Fibroblast of upper back skin (primary cell): Measurements from ENCODE around the gene RBL1.
"Not testable (repeated sequence)": the region's sequence is repeated elsewhere in the genome, so short reads cannot be mapped to it uniquely, and the experiment has no call there.

ENCODE experiments used
- DNase-seq: peaks from one replicate; pipeline ENCODE4 v3.0.0-alpha.2; 2013

The RBL1 gene, protein sequence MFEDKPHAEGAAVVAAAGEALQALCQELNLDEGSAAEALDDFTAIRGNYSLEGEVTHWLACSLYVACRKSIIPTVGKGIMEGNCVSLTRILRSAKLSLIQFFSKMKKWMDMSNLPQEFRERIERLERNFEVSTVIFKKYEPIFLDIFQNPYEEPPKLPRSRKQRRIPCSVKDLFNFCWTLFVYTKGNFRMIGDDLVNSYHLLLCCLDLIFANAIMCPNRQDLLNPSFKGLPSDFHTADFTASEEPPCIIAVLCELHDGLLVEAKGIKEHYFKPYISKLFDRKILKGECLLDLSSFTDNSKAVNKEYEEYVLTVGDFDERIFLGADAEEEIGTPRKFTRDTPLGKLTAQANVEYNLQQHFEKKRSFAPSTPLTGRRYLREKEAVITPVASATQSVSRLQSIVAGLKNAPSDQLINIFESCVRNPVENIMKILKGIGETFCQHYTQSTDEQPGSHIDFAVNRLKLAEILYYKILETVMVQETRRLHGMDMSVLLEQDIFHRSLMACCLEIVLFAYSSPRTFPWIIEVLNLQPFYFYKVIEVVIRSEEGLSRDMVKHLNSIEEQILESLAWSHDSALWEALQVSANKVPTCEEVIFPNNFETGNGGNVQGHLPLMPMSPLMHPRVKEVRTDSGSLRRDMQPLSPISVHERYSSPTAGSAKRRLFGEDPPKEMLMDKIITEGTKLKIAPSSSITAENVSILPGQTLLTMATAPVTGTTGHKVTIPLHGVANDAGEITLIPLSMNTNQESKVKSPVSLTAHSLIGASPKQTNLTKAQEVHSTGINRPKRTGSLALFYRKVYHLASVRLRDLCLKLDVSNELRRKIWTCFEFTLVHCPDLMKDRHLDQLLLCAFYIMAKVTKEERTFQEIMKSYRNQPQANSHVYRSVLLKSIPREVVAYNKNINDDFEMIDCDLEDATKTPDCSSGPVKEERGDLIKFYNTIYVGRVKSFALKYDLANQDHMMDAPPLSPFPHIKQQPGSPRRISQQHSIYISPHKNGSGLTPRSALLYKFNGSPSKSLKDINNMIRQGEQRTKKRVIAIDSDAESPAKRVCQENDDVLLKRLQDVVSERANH

DNA sequence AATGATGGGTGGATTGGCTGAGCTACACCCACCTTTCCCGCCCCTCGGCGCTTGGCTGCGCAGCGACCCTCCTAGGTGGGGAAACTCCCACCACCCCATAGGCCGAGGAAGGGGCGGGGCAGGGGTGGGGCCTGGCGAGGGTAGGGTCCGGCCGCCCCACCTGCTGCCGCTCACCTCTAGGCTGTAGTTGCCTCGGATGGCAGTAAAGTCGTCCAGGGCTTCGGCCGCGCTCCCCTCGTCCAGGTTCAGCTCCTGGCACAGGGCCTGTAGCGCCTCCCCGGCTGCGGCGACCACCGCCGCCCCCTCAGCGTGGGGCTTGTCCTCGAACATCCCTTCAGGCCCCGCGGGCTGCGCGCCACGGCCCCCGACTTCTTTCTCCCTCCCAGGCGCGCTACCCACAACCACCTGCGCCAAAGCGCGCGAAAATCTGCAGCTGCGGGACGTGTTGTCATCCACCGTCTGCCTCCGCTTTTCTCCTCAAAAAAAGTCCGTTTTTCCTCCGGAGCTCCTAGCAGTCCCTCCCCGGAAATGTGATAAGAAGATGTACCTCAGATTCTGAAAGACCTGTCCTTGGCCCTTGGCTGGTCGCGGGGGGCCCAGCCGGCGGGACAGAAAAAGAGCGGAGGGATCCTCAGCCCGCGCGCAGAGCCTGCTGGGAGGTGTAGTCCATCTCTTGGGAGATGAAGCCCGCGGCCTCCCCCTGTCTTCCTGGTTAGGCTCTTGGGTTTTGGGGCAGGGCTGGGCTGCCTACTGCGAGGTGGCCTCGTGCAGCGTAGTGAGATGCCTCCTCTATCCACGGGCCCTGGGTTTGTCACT, at the start of gene RBL1:
RBL1 (minus strand) TSS at position 399 of the 816 bp plus-strand sequence; CDS start at position 330, 69 bp downstream.
- DNase-seq, result peak; percentile 82

DNA sequence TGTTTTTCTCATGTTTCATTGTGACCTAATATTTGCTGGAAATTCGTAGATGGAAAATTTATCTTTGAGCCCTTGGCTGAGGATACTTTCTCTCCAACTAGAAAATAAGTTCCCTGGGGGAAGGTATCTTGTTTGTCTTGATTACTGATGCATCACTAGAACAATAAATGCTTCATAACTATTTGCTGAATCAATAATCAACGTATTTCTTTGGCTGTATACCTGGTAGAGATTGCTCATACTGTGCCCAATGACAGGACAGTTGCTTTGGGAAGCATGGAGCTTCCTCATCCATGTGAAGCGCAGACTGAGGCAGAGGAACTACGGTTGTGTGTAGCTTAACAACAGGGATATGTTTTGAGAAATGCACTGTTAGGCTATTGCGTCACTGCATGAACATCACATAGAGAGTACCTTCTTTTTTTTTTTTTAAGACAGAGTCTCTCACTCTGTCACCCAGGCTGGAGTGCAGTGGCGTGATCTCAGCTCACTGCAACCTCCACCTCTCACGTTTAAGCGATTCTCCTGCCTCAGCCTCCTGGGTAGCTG, 49.1 kb upstream of the RBL1 start:
- no peak for DNase-seq

DNA sequence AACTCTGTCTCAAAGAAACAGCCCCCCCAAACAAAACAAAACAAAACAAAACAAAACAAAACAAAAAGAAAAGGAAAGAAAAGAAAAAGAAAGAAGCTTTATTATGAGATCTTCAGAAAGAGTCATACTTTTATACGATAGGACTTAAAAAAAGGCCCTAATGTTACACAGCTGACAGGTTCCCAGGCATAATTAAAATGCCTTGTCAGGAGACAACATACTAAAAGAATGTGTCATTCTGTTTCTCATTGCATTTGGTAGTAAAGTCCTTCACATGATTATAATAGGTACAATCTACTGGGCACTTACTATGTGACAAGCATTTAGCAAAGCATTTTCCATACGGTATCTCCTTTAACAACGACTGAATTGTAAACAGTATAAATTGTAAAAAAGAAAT, 46.9 kb upstream of the RBL1 start:
- no peak for DNase-seq

DNA sequence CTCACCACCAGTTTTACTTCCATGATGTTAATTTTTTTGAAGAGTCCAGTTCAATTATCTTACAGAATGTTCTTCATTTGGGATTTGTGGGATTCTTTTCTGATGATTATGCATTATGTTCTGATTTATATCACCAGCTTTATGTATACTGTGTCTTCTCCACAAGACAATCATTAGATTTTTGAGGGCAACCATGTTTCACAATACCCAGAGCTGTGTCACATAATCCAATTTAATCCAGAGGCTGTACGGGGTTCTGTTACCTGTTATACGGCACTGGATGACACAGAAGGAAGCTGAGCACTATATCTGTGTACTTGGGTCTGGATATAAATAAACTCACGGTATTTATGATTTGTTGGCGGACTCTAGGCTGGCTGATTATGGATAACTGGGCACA, 41.8 kb upstream of the RBL1 start:
- DNase-seq, result no peak

DNA sequence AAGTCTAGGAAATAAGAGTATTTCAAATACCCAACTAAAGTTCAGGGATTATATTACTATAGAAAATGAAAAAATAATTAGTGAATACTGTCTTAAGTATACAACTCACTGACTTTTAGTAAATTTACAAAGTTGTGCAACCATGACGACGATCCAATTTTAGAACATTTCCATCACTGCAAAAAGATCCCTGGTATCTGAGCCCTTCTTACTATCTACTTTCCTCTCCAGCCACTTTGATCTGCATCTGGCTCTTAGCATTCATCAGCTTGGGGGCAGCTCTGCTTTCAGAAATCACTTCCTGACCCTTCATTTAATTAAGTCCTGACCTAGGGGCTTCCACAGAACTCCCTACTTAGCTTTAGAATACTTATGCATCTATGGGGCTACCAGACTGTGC, 38.2 kb upstream of the RBL1 start:
- no peak for DNase-seq

DNA sequence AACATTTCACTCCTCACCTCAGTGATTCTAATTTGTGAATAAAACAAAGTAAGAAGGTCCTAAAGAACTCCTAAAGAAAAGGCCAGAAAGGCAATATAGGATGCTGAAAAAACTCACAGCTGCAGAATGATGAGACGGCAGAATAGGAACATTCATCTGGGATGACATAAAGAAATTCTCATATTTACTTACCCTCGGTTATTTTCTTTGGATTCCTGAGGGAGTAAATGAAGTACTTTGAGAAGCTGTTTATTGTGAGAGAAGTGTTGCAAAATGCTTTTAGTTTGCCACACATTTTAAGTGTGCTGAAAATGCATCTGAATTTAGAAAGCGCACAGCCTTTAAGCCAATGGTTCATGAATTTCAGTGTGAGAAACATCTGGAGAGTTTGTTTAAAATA, 35.7 kb upstream of the RBL1 start:
- DNase-seq, result no peak

DNA sequence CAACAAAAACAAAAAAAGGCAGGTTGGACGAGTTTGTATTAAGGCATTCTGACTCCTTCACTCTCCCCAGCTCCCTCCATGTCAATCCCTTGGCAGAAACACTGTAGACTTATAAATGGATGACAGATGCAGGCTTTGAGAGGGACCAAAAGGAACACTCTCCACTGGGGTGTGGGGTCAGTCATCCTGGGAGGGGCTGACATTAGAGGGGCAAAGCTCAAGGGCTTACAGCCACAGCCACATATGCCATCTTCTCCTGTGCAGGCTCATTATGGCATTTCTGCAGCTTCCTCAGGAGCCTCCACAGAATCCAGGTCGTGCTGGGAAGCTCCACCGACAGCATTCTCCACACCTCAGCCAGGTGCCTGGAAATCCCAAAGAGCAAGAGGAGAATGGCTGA, 33.0 kb upstream of the RBL1 start:
- no peak for DNase-seq

DNA sequence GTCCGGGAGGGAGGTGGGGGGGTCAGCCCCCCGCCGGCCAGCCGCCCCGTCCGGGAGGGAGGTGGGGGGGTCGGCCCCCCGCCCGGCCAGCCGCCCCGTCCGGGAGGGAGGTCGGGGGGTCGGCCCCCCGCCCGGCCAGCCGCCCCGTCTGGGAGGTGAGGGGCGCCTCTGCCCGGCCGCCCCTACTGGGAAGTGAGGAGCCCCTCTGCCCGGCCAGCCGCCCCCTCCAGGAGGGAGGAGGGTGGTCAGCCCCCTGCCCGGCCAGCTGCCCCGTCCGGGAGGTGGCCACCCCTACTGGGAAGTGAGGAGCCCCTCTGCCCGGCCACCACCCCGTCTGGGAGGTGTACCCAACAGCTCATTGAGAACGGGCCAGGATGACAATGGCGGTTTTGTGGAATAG, 30.5 kb upstream of the RBL1 start:
- not testable (repeated sequence) for DNase-seq

DNA sequence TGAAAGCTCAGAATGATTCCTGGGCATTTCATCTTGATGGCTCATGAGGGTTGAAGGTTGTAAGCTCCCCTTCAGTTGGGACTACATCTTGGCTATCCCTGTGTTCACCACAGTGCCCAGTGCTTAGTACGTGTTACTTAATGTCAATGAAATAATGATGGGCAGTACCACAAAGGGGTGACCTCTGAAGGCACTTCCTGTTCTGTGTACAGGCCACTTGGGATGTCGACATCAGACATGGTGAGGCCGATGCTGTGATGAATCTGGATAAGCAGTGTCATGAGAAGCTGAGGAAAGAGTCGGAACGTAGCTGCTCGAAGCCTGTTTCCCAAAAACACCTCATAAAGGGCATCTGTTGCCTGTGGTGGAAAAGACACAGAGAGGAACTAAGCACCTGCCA, 27.6 kb upstream of the RBL1 start:
- DNase-seq, result no peak

DNA sequence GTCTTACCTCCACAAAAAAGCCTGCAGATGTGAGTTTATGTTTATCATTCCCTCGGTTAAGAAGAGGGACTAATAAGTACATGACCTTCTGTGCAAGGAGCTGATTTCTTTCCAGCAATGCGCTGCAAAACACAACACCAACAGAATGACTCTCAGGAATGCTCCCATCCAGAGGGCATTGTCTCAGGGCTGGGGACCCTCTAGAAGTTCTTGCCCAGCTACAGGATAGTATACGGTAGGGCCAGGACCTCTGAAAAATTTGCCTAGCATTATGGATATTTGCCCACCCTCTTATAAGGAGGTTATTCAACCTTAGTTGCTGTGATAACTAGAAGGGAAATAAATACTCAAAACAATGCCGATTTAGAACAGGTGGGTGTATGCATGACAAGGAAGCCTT, 24.7 kb upstream of the RBL1 start:
- no peak for DNase-seq

DNA sequence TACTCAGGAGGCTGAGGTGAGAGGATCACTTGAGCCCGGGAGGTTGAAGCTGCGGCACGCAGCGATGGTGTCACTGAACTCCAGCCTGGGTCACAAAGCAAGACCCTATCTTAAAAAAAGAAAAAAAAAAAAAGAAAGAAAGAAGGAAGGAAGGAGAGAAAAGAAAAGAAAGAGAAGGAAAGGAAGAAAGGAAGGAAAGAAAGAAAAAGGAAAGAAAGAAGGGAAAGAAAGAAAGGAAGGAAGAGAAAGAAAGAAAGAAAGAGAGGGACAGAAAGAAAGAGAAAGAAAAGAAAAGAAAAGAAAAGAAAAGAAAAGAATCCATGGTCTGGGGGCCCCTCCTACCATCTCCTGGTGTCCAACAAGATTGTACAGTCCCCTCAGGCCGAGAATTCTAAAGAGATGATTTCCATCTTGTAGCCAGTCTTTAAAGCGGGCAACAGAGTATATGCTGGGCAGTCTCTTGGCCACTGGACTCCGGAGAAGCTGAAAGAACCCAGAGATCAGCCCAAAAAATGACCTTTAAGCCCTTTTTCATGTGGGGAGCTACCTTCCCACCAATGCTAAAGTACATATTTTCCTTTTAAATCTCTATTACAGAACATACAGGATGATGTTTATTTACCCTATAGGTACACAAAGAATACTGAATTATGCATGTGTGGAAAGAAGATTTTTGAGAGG, 23.7 kb upstream of the RBL1 start:
- DNase-seq, result no peak

DNA sequence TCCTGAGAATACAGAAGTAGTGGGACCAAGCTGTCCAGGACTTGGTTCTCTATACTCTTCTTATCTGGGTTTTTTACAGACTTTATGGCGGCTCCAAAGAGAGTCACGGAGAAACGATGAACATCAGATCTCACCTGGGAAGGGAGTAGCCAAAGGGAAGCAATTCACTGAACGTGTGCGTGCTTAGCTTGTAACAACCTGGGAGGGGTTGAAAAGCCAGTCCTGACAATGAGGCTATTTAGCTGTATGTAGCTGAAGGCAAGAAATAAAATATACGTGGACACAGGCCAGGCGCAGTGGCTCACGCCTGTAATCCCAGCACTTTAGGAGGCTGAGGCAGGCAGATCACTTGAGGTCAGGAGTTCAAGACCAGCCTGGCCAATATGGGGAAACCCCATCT, 18.2 kb upstream of the RBL1 start:
- DNase-seq, result no peak

DNA sequence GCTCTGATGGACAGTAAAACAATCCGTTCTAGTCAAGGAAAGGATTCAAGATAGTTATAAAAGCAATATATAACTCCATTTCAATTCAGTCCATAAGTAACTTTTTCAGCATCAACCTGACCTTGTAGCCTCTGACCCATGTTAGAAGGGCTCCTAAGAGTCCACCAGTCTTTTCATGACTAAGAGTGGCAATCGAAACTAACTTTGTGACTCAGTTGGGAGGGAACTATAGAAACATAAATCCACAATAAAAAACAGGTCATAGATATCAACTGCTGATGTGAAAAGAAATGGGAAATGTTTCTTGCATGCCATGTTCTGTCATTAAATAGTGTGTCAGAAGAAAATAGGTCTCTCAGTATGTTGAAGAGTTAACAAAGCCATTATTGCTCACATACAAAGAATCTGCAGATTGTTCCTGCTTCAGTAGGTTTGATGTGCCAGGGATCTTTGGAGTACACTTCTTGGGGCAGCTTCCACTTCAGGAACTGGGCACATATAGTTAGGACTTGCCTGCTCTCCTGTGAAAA, 16.2 kb upstream of the RBL1 start:
- DNase-seq, result no peak

DNA sequence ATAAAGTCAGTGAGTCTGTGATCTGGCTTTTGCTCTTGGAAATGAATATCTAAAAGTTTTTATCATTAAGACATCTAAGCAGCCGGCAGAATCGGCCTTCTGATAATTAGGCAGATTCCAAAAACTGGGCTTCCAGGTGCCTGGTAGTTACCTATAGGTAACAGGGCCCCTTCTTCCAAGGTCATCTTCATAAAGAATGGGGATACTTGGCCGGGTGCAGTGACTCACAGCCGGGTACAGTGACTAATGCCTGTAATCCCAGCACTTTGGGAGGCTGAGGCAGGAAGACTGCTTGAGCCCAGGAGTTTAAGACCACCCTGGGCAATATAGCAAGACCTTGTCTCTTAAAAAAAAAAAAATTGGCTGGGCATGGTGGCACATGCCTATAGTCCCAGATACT, 12.9 kb upstream of the RBL1 start:
- no peak for DNase-seq

DNA sequence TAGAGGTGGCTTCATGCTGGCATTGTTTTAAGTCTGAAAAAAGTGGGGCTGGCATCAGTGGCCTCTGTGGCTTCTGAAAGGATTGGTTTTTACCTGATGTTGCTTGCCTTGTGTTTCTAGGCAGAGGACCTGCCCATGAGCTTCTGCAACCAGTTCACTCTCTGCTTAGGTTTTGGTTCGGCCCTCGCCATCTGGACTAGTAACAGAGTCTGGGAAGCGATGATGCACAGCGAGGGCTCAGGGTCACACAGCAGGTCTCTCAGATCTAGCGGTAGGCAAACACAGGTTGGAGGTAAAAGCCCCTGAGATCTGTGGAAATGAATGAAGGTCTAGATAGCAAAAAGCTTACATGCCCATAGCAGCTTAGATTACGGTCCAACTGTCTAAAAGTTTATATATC, 6.8 kb upstream of the RBL1 start:
- no peak for DNase-seq

DNA sequence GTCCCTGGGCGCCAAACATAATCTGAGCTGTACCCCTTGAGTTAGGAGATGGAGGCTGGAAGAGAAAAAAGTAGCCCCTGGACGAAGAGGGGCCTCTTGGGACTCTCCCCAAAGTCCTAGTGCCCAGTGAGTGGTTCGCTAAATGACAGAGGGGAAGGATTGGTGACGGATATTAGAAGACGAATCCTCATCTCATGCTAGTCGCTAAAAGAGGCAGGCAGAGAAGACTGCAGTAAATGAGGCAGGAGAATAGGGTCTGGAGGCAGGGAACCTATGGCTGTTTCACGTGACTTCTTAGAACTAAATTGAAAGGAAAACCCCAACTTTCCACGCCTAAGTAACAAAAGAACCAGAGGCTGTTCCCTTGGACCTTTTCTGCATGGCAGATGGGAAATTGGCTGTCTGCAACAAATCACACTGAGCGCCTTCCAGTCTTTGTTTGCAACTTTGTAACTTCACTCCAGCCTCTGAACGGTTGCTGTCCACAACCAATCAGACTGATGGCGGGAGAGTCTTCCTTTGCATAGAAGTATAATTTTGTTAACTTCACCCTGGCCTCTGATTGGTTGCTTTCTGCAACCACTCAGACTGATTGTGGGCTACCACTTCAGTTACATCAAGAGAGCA, 731 bp upstream of the RBL1 start:
- DNase-seq, result no peak

DNA sequence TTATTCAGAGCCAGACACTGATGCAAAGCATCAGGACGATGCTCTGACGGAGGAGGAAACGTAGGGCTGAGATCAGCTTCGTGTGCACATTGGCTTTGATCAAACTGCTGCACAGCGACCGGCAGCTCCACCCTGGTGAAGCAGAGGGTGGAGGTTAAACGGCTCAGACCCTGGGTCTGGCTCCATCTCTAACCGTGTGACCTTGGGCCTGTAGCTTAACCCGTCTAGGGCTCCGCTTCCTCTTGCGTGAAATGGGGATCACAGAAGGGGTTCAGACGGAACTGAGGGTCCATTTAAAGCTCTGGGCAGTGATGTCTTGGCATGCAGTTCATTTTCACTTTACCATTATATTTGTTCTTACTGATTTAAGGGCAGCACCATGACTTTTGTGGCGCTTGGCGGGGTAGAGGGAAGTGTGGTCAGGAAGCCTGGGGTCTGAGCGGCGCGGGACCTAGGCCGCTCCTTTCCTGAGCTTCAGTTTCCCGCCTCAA, 644 bp downstream of the RBL1 start:
- DNase-seq, result no peak

DNA sequence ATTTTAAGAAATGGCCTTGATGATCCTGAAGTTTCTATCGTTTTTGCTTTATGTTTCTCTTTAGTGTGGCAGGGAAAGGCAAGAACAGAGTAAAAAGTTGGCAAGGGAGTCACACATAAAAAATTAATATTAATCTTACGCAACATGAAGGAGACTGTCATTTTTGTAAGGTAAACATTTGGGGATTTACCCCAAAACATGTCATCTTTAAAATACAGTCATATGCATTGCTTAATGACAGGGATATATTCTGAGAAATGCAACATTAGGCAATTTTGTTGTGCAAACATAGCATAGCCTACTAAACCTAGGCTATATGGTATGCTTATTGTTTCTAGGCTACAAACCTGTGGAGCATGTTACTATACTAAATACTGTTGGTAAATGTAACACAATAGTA, 5.4 kb downstream of the RBL1 start:
- no peak for DNase-seq

DNA sequence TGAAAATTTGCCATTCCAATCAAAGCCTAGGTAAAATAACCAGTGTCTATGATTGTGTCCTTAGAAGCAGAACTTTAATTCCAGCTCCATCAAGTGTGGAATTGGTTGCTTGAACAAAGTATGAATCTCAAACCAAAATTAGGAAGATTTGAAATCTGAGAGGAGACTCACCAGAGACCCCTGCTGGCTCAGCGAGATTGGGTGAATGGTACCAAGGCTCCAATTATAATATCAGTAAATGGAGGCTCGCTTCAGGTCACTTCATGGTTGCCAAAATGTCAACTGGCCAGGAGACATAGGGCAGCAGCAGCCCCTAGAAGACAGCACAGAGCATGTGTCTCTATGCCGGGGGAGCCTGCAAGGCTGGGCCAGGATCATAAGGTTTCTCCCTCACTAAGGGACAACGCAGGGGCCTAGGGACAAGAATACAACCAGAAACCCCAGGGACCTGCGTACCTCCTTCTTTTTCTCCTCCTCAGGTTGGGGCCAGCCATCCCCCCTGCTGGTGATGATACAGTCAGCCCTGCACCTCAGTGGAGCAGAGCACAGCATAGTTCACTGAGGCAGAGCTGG, 14.0 kb downstream of the RBL1 start:
- no peak for DNase-seq

DNA sequence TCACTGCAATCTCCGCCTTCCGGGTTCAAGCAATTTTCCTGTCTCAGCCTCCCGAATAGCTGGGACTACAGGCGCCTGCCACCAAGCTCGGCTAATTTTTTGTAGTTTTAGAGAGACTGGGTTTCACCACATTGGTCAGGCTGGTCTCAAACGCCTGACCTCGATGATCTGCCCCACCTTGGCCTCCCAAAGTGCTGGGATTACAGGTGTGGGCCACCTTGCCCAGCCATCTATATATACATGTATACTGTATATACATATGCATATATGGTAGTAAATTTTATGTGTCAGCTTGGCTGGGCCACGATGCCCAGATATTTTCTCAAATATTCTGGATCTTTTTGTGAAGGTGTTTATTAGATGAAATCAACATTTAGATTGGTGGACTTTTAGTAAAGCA, 18.8 kb downstream of the RBL1 start:
- no peak for DNase-seq
